KMS-11 (cell line): ENCODE data around the gene C1QB.

ENCODE experiments used
- H2AFZ ChIP-seq: fragments of 200-600 bp; sonication (generic); 2 replicates; pipeline ENCODE4 v1.6.1; 2016; ENCODE audit warnings: antibody characterized with exemption, mixed run types, low read depth
- H3K27ac ChIP-seq: fragments of 200-600 bp; sonication (generic); 2 replicates; pipeline ENCODE4 v1.6.1; 2016; ENCODE audit warnings: mild to moderate bottlenecking, mixed run types
- H3K27me3 ChIP-seq: fragments of 200-600 bp; sonication (generic); 2 replicates; pipeline ENCODE4 v1.6.1; 2017; ENCODE audit warnings: mild to moderate bottlenecking, low read depth, mixed run types, moderate library complexity; ENCODE audit not compliant: insufficient read depth
- H3K36me3 ChIP-seq: fragments of 200-600 bp; sonication (generic); 2 replicates; pipeline ENCODE4 v1.6.1; 2017; ENCODE audit warnings: mild to moderate bottlenecking, mixed run types; ENCODE audit not compliant: insufficient read depth
- H3K4me1 ChIP-seq: fragments of 200-600 bp; sonication (generic); 2 replicates; pipeline ENCODE4 v1.6.1; 2016; ENCODE audit warnings: mild to moderate bottlenecking, low read depth, mixed run types; ENCODE audit not compliant: poor library complexity, severe bottlenecking
- H3K4me2 ChIP-seq: fragments of 200-600 bp; sonication (generic); 2 replicates; pipeline ENCODE4 v1.7.0; 2016; ENCODE audit warnings: mild to moderate bottlenecking, mixed run types
- H3K4me3 ChIP-seq: fragments of 200-600 bp; sonication (generic); IDR thresholded peaks from 2 replicates; pipeline ENCODE4 v1.6.1; 2017; ENCODE audit warnings: low read depth, low read length, mixed read lengths; ENCODE audit not compliant: insufficient read depth
- H3K79me2 ChIP-seq: fragments of 200-600 bp; sonication (generic); 2 replicates; pipeline ENCODE4 v1.6.1; 2016; ENCODE audit warnings: low read depth, mixed run types; ENCODE audit not compliant: insufficient read depth
- H3K9ac ChIP-seq: fragments of 200-600 bp; sonication (generic); 2 replicates; pipeline ENCODE4 v1.6.1; 2016; ENCODE audit warnings: mild to moderate bottlenecking, mixed run types
- H4K20me1 ChIP-seq: fragments of 200-600 bp; sonication (generic); 2 replicates; pipeline ENCODE4 v1.6.1; 2016; ENCODE audit warnings: mild to moderate bottlenecking, mixed run types; ENCODE audit not compliant: insufficient read depth
- TF ChIP-seq, protein P1 (sequence below): fragments of 200-600 bp; sonication (generic); conservative IDR thresholded peaks from 2 replicates; pipeline ENCODE4 v1.6.1; 2017; ENCODE audit warnings: low read depth, mild to moderate bottlenecking, antibody characterized with exemption, low read length, moderate library complexity, mixed read lengths

The C1QB gene

DNA sequence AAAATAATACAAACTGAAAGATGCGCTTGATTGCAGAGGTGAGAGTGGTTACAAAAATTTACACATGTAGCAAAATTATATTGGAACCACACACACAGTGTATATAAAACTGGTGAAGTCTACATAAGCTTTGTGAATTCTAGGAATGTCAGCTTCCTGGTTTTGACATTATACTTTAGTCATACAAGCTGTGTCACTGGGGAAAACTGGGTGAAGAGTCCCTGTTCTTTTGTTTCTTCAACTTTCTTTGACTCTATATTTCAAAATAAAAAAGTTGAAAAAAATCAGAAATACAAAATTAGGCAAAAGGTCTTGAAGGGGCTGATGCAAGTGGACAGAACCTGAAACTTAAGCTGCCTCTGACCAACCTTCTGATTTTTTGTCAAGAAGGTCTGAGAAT is 6.7 kb upstream of the C1QB start:
- Histone ChIP-seq H3K4me1 (no peaks in the 10 kb centered on the region), H3K27me3 (peaks cover 58% of the 10 kb centered on the region), H3K27ac (no peak overlapping the region), H2AFZ (no peak overlapping the region), H3K9ac (no peak overlapping the region), H3K36me3 (no peaks in the 10 kb centered on the region), H3K79me2 (no peaks in the 10 kb centered on the region), H4K20me1 (no peaks in the 10 kb centered on the region), H3K4me2 (no peak overlapping the region), H3K4me3 (no peak overlapping the region)
- TF ChIP-seq, protein P1, sequence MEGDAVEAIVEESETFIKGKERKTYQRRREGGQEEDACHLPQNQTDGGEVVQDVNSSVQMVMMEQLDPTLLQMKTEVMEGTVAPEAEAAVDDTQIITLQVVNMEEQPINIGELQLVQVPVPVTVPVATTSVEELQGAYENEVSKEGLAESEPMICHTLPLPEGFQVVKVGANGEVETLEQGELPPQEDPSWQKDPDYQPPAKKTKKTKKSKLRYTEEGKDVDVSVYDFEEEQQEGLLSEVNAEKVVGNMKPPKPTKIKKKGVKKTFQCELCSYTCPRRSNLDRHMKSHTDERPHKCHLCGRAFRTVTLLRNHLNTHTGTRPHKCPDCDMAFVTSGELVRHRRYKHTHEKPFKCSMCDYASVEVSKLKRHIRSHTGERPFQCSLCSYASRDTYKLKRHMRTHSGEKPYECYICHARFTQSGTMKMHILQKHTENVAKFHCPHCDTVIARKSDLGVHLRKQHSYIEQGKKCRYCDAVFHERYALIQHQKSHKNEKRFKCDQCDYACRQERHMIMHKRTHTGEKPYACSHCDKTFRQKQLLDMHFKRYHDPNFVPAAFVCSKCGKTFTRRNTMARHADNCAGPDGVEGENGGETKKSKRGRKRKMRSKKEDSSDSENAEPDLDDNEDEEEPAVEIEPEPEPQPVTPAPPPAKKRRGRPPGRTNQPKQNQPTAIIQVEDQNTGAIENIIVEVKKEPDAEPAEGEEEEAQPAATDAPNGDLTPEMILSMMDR = no peak

DNA sequence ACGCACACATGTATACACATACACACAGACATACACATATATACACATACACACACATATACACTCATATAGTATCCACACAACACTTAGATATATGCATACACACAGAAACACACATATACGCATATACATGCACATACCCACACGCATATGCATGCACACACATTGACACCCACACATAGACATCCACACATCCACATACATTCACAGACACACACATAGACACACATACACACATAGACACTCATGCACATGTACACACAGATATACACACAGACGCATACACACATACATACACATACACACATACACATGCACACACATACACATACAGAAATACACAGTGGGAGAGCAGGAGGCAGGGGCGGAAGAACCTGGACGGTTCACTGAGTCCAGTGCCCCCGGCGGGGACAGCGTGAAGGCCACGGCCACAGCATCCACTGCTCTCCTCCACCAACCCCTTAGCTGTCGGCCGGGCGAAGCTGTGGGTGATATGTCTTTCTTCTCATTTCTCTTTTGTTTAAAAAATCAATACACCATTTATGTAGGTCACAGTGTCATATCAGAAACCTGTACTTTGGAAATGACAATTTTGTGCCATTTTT is 2.8 kb upstream of the C1QB start:
- H4K20me1 ChIP-seq = no peaks in the 10 kb centered on the region
- H3K9ac ChIP-seq = no peak overlapping the region
- H3K4me3 ChIP-seq = no peak overlapping the region
- H3K79me2 ChIP-seq = no peaks in the 10 kb centered on the region
- no peak overlapping the region for H3K4me2 ChIP-seq
- H3K27ac ChIP-seq = no peak overlapping the region
- H2AFZ ChIP-seq = no peak overlapping the region
- no peaks in the 10 kb centered on the region for H3K36me3 ChIP-seq
- TF ChIP-seq, protein P1 = no peak
- H3K27me3 ChIP-seq = peaks cover 81% of the 10 kb centered on the region
- no peaks in the 10 kb centered on the region for H3K4me1 ChIP-seq

DNA sequence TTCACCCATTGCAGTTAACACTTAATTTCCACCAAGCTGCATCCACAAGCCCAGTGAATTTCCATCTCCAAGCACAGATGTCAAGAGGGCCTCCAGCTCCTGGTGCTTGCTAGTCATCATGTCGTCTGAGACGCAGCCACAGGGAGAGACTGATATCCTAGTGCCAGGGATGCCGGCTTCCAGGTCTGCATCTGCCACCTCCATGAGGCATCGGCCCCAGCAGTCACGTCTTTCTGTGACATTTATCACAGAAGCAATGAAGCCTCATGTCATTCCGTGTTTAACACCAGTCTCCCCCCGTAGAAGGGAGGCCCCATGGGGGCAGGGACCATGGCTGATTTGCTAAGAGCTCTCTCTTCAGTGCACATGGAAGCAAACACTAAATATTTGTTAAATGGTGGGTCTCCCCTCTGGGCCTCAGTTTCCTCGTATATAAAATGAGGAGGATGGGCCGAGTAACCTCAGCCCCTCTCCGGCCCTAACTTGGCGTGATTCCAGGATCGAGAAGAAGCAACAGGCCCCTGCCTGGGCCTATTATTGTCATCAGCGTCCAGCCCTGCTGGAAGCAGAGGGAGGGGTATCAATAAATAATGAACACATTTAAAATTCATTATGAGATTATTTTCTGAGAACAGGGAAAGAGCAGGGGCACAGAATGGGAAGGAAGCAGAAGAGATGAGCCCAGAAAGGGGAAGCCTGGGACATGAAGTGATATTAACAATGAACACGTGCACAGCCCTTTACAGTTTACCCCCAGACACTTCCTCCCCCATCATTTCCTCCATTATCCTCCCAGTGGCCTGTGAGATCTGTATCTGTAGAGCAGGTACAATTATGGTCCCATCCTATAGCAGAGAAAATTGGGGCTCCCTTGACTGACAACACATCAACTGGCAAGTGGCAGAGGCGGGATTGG is 837 bp upstream of the C1QB start:
- Histone ChIP-seq H3K27me3 (peaks cover 79% of the 10 kb centered on the region), H3K9ac (no peak overlapping the region), H3K4me2 (no peak overlapping the region), H3K36me3 (no peaks in the 10 kb centered on the region), H3K4me3 (no peak overlapping the region), H3K79me2 (no peaks in the 10 kb centered on the region), H3K4me1 (no peaks in the 10 kb centered on the region), H2AFZ (no peak overlapping the region), H4K20me1 (no peaks in the 10 kb centered on the region), H3K27ac (no peak overlapping the region)
- TF ChIP-seq, protein P1 = no peak

DNA sequence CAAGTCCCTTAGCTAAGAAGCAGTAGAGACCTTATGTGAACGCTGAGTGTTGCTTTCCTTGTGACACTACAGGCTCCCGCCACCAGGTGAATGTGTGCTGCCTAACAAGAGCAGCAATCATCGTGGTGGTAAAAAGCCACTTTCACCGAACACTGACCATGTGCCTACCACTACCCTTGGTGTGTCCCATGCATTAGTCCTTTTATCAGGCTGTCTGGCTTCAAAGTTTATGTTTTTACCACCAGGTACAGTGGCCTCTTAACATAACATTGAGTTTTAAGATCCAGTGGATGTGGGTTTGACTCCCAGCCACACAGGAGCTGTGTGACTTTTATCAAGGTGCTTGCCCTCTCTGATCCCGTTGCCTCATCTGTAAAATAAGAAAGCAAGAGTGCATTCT is 1.7 kb downstream of the C1QB start:
- no peaks in the 10 kb centered on the region for H3K4me1 ChIP-seq
- H3K4me2 ChIP-seq = no peak overlapping the region
- H4K20me1 ChIP-seq = no peaks in the 10 kb centered on the region
- H3K27me3 ChIP-seq = peaks cover 81% of the 10 kb centered on the region
- no peak overlapping the region for H2AFZ ChIP-seq
- TF ChIP-seq, protein P1 = no peak
- no peak overlapping the region for H3K4me3 ChIP-seq
- no peaks in the 10 kb centered on the region for H3K79me2 ChIP-seq
- no peak overlapping the region for H3K9ac ChIP-seq
- H3K27ac ChIP-seq = no peak overlapping the region
- no peaks in the 10 kb centered on the region for H3K36me3 ChIP-seq
